Activated CD4-positive, CD25-positive, alpha-beta regulatory T cell treated with anti-CD3 and anti-CD28 coated beads, Interleukin-2, amount 50 U/mL, for 72 hours (primary cell): Measurements from ENCODE around the gene CACNB4.
"Not testable (repeated sequence)": the region's sequence is repeated elsewhere in the genome, so short reads cannot be mapped to it uniquely, and the experiment has no call there.

ENCODE experiments used
- DNase-seq: peaks from one replicate; pipeline ENCODE4 v3.0.0; 2021

Gene CACNB4

GRCh38 chr2:152098496-152099366, at the start of gene CACNB4:
CACNB4 (minus strand) TSS chr2:152099044.
- DNase-seq: no peak

- no peak for DNase-seq
Observed at GRCh38 chr2:152134488-152135280, 35.8 kb upstream of the CACNB4 start.

DNA sequence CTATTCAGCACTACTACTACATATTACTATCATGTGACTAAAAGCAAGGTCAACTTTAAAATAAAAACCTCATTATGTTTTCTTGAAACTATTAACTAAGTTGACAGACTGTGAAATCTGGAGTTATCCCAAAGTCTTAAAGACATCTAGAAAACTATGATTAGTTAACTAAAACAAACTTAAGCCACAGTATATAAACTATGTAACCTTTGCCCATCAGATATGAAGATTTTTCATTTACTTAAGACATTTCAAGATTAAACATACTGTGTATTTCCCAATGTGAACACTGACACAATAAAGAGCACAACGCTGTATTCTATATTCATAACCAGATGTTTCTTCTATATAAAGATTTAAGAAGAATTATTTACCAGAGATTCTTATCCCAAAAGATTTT, 33.5 kb upstream of the CACNB4 start:
- DNase-seq: no peak

GRCh38 chr2:152127628-152128027, 28.8 kb upstream of the CACNB4 start:
- no peak for DNase-seq

- DNase-seq: no peak
Observed at GRCh38 chr2:152126664-152127063, 27.8 kb upstream of the CACNB4 start.

DNA sequence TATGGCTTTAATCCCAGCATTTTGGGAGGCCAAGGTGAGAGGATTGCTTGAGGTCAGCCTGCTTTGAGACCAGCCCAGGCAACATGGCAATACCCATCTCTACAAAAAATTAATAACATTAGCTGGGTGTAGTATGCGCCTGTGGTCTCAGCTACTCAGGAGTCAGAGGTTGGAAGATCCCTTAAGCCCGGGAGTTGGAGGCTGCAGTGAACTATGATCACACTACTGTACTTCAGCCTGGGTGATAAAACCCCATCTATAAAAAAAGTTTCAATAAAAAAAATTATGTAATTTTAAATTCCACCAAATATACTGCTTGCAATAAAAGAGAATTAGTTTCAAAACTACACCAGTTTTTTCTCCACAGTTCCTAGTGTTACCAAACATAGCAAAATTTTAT, 23.3 kb upstream of the CACNB4 start:
- no peak for DNase-seq

DNA sequence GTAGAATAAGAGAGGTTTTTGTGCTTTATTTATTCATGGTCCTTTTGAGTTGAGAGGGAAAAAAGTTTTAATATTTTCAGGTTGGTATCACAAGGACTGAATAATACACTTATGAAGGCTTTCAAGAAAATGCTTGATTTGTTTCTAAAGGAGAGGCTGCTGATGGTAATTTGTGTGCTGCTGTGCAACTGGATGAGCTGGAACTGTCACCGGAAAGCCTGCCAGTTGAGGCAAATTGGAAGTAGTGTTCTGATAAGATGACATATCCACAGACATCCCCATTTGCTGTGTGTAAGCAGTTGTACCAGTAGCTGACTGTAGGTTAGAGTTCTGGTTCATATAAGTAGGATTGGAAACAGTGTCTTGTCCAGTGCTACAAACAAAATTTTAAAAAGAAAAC, 21.6 kb upstream of the CACNB4 start:
- DNase-seq: no peak

DNA sequence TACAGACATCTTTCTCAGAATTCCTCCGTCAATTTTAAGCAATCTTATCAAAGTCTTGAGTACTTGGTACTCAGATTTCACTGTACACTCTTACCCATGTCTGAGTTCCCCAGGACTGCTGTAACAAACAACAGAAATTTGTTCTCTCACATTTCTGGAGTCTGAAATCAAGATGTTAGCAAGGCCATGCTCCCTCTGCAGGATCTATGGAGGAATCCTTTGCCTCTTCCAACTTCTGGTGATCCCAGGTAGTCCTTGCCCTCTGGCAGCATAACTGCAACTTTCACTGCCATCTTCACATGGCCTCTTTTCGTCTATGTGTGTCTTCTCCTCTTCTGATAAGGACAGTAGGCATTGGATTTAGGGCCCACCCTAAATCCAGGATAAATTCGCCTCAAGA, 17.1 kb upstream of the CACNB4 start:
- no peak for DNase-seq

DNA sequence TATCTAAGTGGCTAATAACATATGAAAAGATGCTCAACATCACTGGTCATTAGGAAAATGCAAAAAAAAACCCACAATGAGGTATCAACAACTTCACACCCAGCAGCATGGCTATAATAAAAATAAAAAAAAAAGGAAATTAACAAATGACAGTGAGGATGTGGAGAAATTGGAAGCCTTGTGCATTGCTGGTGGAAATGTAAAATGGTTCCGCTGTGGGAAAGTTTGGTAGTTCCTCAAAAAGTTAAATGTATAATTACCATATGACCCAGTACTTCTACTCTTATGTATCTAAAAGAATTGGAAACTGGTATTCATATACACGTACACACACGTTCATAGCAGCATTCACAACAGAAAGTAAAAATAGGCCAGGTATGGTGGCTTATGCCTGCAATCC, 15.5 kb upstream of the CACNB4 start:
- no peak for DNase-seq

- DNase-seq: not testable (repeated sequence)
Observed at GRCh38 chr2:152107140-152107539, 8.3 kb upstream of the CACNB4 start.

DNA sequence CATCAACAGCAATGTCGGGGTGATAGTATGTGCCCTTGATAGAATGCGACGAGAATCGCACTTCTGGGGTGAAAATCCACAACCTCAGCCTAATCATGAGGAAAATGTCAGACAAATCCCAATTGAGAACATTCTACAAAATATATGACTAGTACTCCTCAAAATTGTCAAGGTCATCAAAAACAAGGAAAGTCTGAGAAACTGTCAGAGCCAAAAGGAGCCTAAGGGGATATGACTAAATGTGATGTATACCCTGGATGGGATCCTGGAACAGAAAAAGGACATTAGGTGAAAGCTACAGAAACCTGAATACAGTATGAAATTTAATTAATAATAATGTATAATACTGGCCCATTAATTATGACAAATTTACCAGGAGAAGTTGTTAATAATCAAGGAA, 7.6 kb upstream of the CACNB4 start:
- DNase-seq: no peak

GRCh38 chr2:152103271-152103670, 4.4 kb upstream of the CACNB4 start:
- DNase-seq: no peak

DNA sequence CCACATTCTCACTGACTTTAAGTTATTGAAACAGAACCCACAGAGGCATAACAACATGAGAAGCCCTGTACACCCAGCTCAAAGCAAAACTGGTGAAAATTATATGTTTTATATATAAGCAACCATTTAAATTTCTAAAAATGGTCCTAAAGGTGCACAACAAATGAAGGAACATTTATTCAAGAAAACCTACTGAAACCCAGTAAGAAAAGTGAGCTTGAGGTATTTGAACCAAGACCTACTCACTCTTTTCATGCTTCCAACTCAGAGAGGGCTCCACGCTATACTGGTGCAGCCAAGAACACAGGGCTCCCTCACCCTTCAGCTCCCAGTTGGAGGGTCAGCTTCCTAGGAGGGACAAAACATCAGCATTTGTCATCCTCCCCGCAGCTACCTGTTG, 2.1 kb upstream of the CACNB4 start:
- no peak for DNase-seq

DNA sequence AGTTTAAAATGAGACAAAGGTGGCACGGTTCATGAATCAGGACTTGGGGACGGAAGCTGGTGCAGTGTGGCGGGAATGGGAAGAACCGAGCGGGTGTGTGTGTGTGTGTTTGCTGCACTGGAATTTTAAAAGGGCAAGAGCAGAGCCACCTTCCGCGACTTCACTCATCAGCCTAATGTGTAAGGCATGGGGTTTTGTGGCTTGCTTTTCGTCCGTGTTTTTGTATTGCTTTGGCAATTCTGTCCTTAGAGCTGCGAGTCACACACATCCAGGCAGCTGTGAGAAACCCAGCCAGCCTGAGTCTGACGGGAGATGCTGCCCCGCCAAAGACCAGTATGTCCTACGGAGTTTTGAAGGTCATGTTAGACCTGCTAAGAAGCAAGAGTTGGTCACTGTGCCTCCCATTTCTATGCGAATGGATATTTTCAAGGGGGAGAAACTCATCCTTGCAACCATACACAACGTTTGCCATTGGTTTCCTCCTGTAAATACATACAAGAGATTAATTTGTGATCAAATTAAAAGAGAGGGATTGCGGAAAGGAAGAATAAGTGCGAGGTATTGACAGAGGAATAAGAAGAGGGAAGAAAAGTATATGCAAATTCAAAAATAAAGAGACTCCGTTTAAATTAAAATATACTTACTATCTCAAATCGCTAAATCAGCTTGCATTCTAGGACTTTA, 665 bp upstream of the CACNB4 start:
- no peak for DNase-seq

- DNase-seq: no peak
Observed at GRCh38 chr2:152097801-152098495, 896 bp downstream of the CACNB4 start.

DNA sequence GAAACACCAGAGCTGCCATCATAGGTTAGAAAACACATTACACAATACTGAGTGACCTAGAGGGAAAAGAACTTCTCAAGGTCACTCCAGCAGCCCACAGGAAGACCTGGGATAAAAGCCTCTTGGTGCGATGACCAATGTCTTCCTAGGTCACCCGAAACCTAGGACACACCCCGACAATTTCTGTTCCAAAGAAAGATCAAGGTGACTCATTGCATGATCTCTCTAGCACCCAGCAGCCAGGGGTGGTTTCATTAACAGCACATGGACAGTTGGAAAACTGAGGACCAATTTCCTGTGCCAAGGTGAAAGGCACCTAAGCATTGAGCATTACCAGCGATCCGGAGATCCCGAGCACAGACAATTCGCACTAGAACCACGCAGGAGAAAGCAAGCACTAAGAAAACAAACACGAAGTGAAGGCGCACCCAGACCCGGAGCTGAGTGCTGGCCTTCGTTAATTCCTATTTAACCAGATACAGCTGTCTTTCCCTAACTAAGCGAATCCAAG, 1.5 kb downstream of the CACNB4 start:
- no peak for DNase-seq

DNA sequence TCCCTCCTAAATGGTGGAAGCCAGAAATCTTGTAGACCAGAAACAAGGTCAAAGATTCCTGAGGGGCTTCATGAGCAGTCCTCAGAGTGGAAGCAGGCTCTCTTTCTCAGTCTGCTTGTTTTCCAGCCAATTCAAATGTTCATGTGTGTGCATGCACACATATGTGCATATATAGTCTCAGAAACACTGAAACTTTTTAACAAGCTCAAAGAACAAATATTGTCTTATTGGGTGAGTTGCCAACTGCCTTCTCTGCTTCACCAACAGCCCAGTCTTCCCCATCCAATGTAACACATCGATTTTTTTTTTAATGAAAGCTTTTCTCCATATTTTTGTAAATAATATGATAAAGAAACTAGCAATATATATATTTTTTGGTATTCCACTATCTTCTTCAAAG, 3.7 kb downstream of the CACNB4 start:
- no peak for DNase-seq

GRCh38 chr2:152094014-152094413, 4.8 kb downstream of the CACNB4 start:
- DNase-seq: no peak

DNA sequence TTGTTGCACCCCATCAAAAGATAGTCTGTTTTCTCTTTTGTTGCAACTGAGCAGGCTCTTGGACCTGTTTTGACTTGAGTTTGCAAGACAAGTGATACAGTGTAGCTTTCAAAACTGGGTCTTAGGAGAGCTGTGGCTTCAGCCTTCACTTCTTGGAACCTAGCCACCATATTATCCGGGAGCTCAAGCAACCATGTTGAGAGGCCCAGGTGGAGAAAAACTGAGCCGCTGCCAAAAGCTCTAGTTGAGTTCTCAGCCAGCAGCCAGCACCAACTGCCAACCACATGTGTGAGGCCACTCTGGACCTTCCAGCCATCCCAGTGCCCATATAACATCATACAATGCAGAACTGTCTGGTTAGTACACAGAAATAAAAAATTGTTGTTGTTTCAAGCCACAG, 5.4 kb downstream of the CACNB4 start:
- no peak for DNase-seq

DNA sequence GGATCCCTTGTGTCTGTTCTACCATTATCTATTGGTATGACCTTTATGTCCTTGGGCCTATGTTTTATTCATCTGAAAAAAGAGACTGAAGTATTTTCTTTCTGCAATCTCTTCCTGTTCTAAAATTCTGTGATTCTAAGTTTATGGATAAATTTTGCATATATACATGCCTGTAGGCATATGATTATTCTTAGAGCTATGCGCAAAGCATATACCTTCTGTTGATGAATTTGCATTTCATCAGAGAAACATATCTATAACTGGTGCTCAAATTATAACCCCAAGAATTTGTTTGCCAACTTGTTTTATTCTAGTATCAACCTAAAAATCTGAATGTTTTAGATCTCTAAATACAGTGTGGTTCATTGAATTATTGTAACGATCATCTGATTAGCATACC, 6.7 kb downstream of the CACNB4 start:
- DNase-seq: no peak

- DNase-seq: not testable (repeated sequence)
Observed at GRCh38 chr2:152090726-152091125, 8.1 kb downstream of the CACNB4 start.

GRCh38 chr2:152089238-152089637, 9.6 kb downstream of the CACNB4 start:
- DNase-seq: no peak

GRCh38 chr2:152088006-152088405, 10.8 kb downstream of the CACNB4 start:
- no peak for DNase-seq
